ENCODE results near the gene MIGA2.

MIGA2 gene

GRCh38 chr9:129010267-129010975 is 26.0 kb upstream of the MIGA2 start:
- H3K4me3 ChIP-seq (ENCODE audit: low read length), result no peak overlapping the region

DNA sequence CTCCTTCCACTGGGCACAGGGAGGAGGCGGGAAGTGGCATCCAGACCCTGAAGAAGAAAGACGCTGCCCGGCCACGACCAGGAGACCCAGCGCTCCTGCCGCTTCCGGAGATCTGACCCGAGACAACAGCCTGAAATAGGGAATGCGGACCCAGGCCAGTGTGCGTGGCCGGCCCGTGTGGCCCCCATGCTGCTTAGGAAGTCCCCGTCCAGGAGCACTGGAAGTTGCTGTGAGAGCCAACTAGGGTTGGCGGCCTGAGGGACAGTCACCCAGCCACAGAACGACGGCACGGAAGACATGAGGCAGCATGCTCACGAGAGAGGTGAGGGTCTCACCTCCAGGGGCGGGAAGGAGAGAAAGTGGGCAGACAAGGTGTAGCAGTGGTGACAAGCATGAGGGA is 25.3 kb upstream of the MIGA2 start:
- DNase-seq (ENCODE audit: low read depth, low spot score), result no peak
- no peak overlapping the region for H3K4me3 ChIP-seq (ENCODE audit: low read length)

More at GRCh38 chr9:129010267-129010975, 26.0 kb upstream of the MIGA2 start:
- no peak for DNase-seq (ENCODE audit: low read depth, low spot score)

- DNase-seq (ENCODE audit: low read depth, low spot score), result no peak
- H3K4me3 ChIP-seq (ENCODE audit: low read length), result no peak overlapping the region
These were observed 24.7 kb upstream of the MIGA2 start for GRCh38 chr9:129011761-129012181.

DNA sequence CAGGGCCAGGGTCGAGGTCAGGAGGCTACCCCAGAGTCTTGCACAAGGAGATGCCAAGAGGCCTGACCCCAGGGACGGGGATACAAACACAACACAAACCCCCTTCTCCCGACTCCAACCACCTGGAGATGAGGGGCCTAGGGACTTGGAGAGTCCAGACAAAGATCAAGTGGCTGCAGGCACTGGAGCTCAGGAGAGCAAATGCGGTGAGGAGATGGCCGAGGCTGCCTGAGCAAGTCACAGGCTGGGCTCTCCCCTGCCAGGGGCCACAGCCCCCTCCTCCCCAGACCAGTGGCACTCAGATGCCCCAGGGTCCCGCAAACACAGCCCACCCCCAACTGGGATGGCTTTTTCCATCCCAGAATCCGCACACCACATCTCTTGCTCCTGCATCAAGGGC is 24.1 kb upstream of the MIGA2 start:
- no peak overlapping the region for H3K4me3 ChIP-seq (ENCODE audit: low read length)
- no peak for DNase-seq (ENCODE audit: low read depth, low spot score)

GRCh38 chr9:129012893-129013448 is 23.5 kb upstream of the MIGA2 start:
- DNase-seq (ENCODE audit: low read depth, low spot score), result no peak
- no peak overlapping the region for H3K4me3 ChIP-seq (ENCODE audit: low read length)

DNA sequence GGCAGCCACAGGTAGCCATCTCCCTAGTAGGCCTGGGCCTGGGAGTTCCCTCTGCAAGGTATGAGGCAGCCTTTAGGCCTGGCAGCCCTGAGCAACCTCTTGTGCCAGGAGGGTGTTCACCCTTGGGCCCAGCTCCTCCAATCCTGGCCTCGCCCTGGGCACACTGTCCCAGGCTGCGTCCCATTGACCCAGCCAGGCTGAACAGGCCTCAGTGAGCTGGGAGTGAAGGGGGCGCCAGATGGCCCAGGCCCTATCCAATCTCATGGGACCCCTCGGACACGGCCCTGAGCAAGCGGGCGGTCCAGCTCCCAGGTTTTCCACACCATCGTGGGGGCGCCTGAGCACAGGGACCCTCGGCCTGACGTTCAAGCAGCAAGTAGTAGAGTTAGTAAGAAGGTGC is 22.8 kb upstream of the MIGA2 start:
- no peak overlapping the region for H3K4me3 ChIP-seq (ENCODE audit: low read length)
- DNase-seq (ENCODE audit: low read depth, low spot score), result no peak

GRCh38 chr9:129014124-129014523 is 22.3 kb upstream of the MIGA2 start:
- no peak for DNase-seq (ENCODE audit: low read depth, low spot score)
- no peak overlapping the region for H3K4me3 ChIP-seq (ENCODE audit: low read length)

DNA sequence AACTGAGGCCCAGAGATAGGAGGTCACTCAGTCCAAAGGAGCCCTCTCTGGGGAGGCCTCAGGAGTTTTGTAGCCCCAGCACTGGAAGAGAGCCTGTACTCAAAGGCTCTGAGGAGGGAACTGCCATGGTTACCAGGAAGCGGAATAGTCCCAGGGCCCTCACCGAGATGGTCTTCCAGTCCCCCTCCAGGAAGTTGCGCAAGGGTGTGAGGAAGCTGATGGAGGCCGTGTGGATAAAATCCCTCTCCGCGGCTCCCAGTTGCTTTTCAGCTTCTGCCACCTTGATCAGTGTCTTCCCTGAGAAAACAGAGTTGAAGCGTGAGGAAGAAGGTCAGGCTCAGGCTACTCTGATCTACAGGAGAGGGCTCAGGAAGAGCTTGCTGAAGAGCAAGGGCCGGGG is 21.8 kb upstream of the MIGA2 start:
- no peak for DNase-seq (ENCODE audit: low read depth, low spot score)
- no peak overlapping the region for H3K4me3 ChIP-seq (ENCODE audit: low read length)

DNA sequence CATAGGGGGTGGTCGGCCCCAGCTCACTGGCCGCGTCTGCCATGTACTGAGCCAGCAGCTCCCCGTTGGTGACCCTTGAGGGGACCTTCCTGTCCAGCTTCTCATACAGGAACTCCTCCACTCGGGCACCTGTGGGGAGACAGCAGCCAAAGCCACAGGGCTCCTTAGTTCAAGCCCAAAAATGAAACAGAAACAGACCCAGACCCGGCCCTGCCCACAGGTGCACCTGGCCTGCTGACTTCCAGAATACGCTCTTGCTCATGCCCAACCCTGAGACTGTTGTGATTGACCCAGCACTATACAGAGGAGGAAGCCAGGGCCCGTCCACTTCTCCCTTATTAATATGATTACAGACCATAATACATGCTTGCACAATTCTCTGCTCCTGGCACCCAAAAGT is 15.3 kb upstream of the MIGA2 start:
- no peak for DNase-seq (ENCODE audit: low read depth, low spot score)
- no peak overlapping the region for H3K4me3 ChIP-seq (ENCODE audit: low read length)

DNA sequence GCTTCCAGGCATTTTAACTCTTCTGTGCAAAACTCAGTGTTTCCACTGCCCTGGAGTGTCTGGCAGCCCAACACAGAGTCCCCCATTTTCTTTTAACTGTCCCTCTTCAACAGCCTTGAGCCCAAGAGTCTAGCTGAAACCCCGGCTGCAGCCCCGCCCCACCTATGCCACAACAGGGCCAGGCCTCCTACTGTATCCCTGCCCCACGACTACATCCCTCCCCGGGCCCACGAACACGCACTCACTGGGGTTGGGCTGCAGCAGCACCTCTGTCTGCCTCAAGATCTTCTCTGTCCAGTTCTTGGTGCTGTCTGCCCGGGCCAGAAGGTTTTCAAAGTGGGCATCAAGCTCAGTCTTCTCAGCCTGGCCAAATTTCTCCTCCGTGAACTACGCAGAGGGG is 14.4 kb upstream of the MIGA2 start:
- no peak for DNase-seq (ENCODE audit: low read depth, low spot score)

DNA sequence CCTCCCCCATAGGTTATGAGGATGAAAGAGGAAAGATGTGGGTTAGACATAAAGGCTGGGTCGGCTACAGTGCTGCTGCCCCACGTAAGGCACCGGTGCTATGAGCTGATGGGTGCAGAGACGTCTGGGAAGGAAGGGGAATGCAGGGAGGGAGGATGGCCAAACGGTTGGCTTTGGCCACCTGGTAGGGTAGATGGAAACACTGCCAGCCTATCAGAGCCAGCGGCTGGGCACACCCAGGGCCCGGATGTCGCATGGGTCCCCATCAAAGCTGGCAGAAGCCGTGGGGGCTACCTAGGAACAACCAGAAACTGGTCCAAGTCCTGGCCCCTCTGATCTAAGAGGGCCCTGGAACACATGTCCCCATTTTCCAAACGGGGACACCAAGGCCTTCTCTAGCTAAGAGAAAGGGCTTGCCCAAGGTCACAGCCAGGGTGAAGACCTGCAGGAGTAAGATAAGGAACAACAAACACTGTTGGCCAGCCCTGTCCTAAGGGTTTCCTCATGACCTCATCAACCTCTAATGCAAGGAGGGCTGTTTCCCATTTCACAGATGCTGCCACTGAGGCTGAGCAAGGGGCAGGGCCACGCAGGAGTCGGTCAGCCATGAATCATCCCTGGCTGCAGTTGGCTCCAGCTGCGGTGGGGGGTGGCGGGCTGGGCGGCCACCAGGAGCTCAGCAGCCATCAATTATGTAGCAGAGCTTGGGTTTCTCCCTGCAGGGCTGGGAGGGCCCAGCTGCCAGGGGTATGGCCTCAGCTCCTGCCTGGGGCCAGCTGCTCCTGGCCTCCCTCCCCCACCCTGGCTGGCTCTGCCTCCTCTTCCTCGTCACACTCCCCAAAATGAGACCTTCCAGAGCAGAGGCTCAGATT is 13.2 kb upstream of the MIGA2 start:
- H3K4me3 ChIP-seq (ENCODE audit: low read length), result no peak overlapping the region
- DNase-seq (ENCODE audit: low read depth, low spot score), result no peak

More for the DNA sequence above, 14.4 kb upstream of the MIGA2 start:
- no peak overlapping the region for H3K4me3 ChIP-seq (ENCODE audit: low read length)

GRCh38 chr9:129023908-129024233 is 12.6 kb upstream of the MIGA2 start:
- no peak overlapping the region for H3K4me3 ChIP-seq (ENCODE audit: low read length)
- DNase-seq (ENCODE audit: low read depth, low spot score), result no peak

DNA sequence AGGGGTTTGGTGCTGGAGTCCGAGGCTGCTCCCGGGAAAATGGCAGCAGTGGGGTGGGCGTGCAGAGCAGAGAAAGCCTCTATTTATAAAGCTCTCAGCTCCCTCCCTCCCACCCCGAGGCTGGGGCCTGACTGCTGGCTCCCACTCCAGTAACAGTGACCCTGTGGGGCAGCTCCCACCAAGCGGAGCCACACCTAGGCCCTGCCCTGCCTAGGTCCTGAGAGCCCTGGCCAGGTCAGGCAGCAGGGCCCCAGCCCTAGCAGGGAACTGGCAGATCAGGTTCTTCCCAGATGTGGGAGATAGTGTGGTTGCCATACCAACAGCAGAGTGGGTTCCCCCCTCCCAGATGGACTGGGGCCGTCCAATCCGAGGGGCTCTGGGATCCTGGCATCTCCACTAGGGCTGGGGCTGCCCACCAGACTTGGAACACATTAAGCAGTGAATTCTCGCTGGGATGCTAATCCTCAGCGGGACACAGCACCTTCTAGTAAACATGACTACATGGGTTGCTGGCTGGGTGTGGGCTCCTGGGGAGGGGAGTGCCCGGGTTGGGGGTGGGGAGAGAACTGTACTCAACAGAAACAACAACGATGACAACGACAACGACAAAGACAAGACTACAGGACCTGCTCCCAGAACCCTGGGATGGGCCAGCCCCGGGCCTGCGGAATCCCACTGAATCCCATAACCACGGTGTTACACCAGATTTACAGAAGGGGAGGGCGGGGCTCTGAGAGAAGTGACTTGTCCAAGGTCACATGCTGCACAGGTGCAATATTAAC is 9.8 kb upstream of the MIGA2 start:
- DNase-seq (ENCODE audit: low read depth, low spot score), result no peak
- H3K4me3 ChIP-seq (ENCODE audit: low read length), result peak overlapping the region; percentile 86

DNA sequence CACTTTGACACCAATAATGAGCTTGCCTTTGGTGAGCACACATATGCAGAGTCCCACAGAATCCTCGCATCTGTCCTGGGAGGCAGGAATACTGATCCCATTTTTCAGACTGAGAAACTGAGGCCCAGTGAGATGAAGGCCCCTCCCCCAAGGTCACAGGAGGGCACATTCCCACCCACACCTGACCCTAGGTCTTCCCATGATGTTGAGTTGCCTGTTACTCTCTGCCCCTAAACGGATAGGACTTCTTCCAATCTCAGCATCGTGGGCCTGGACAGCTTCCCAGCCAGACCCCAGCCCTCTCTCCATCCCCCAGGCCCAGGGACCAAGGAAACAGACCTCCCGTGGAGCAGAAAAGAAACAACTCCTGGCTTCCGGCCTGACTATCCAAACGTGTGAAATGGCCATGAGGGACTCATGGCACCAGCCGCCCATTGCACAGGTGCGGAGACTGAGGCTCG is 9.2 kb upstream of the MIGA2 start:
- DNase-seq (ENCODE audit: low read depth, low spot score), result no peak
- peak overlapping the region; percentile 86 for H3K4me3 ChIP-seq (ENCODE audit: low read length)

- peak overlapping the region; percentile 86 for H3K4me3 ChIP-seq (ENCODE audit: low read length)
- peak; percentile 54 for DNase-seq (ENCODE audit: low read depth, low spot score)
These were observed 8.7 kb upstream of the MIGA2 start for GRCh38 chr9:129027685-129028191.

DNA sequence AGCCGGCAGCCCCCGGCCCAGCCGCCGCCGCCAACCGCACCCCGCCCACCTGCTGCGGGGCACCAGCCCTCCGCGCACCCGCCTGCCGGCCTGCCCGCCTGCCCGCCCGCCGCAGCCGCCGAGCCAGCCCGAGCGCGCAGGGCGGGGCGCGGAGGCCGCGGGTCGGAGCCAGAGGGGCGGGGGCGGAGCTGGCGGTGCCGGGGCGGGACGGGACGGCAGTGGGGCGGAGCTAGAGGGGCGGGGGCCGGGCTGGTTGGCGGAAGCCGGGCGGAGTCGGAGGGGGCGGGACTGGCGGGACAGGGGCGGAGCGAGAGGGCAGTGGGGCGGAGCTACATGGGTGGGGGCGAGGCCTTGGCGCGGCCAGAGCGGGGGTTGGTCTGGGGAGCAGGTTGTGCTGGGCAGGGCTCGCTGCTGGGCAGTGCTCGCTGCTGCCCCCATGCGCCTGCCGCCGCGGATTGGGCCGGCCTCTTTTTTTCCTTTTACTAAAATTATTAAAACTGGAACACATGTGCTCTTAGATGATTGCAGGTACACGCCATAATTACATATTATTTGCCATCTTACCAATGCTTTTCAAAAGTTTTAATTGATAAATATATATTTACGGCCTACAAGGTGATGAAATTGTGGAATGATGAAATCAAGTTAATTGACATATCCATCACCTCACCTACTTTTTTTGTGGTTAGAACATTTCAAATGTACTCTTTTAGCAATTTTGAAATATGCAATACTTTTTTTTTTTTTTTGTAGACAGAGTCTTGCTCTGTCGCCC is 8.0 kb upstream of the MIGA2 start, which contains the start of gene SH3GLB2:
Gene SH3GLB2 (minus strand): TSS at position 140 of the 775 bp plus-strand sequence. CDS start 177 bp downstream, outside the sequence.
- peak within 1 kb of the TSS; percentile 86 for H3K4me3 ChIP-seq (ENCODE audit: low read length)
- peak; percentile 66 for DNase-seq (ENCODE audit: low read depth, low spot score)

DNA sequence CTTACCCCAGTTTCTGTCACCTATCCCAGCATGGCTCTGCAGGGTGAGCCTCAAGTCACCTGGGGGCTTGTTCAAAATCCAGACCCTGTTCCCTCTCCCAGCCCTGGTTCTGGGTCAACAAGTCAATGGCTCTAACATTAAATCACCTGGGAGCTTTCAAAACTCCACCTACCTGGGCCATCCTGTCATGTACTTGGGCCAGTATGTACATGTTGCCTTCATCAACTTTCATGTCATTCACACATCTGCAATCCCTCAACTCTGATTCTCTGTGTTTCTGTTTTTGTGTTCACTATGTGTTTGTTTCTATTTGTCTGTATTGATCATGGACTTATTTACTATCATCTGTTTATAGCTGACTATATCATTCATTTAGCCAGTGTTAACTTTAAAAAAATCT is 6.2 kb upstream of the MIGA2 start:
- H3K4me3 ChIP-seq (ENCODE audit: low read length), result no peak overlapping the region
- DNase-seq (ENCODE audit: low read depth, low spot score), result no peak

GRCh38 chr9:129031514-129031913 is 4.9 kb upstream of the MIGA2 start:
- H3K4me3 ChIP-seq (ENCODE audit: low read length), result no peak overlapping the region
- no peak for DNase-seq (ENCODE audit: low read depth, low spot score)
